Esophagus squamous epithelium (tissue), 4 donors: ENCODE results near the gene FGF11.

Experiments used
- CTCF ChIP-seq, 6 experiments: fragments of 450-650 bp in 4 of 6; fragments of 200-600 bp in 2 of 6; sonication (generic) in 2 of 6; IDR thresholded peaks; one replicate each; pipeline ENCODE4 v1.5.1; 2016 to 2019; ENCODE audit warnings: antibody characterized with exemption in 6 of 6, mild to moderate bottlenecking in 4 of 6, moderate library complexity in 4 of 6
- POLR2A ChIP-seq, 4 donors: fragments of 450-650 bp; IDR thresholded peaks; one replicate each; pipeline ENCODE4 v1.6.1; 2017; ENCODE audit warnings: antibody characterized with exemption in 4 of 4, mild to moderate bottlenecking in 4 of 4, moderate library complexity in 3 of 4

- TF ChIP-seq CTCF (IDR thresholded peaks at IDR 0.05) (no peak), POLR2A (IDR thresholded peaks at IDR 0.05) (no peak)
Observed at GRCh38 chr17:7468290-7468689, 29.0 kb downstream of the FGF11 start.
